GM12865 (cell line): ENCODE data around the gene SPAG8.

ENCODE experiments used
- DNase-seq: peaks from one replicate; pipeline ENCODE4 v3.0.0; 2010; ENCODE audit warnings: low read depth
- H3K4me3 ChIP-seq: 2 replicates; pipeline ENCODE4 v1.5.1; 2011; ENCODE audit warnings: mild to moderate bottlenecking, low read depth, low read length, control low read depth
- TF ChIP-seq, protein P1 (sequence below): IDR thresholded peaks from 2 replicates; pipeline ENCODE4 v1.5.1; 2011; ENCODE audit warnings: low read length, control low read depth, low read depth, inconsistent platforms; ENCODE audit not compliant: insufficient read depth; ENCODE audit errors: missing control alignments

SPAG8 gene

DNA sequence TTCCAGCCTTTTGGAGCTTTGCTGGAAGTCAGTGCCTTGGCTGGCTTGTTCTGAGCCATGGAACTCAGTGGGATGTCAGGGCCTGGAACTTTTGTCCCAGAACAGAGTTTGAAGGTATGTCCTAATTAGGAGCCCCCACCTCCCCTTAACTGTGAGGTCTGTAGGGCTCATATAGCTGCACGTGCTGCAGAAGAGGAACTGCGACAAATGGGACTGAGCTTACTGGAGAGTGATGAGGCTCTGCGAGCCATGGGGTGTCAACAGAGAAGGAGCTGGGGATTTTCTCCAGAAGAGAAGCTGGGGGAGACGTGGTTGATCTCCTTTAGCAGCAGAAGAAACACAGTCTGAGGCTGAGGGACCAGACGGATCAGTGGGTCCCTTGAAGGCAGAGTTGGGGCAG lies 27.9 kb upstream of the SPAG8 start:
- TF ChIP-seq, protein P1, sequence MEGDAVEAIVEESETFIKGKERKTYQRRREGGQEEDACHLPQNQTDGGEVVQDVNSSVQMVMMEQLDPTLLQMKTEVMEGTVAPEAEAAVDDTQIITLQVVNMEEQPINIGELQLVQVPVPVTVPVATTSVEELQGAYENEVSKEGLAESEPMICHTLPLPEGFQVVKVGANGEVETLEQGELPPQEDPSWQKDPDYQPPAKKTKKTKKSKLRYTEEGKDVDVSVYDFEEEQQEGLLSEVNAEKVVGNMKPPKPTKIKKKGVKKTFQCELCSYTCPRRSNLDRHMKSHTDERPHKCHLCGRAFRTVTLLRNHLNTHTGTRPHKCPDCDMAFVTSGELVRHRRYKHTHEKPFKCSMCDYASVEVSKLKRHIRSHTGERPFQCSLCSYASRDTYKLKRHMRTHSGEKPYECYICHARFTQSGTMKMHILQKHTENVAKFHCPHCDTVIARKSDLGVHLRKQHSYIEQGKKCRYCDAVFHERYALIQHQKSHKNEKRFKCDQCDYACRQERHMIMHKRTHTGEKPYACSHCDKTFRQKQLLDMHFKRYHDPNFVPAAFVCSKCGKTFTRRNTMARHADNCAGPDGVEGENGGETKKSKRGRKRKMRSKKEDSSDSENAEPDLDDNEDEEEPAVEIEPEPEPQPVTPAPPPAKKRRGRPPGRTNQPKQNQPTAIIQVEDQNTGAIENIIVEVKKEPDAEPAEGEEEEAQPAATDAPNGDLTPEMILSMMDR: no peak
- no peak for DNase-seq
- H3K4me3 ChIP-seq: no peak overlapping the region

DNA sequence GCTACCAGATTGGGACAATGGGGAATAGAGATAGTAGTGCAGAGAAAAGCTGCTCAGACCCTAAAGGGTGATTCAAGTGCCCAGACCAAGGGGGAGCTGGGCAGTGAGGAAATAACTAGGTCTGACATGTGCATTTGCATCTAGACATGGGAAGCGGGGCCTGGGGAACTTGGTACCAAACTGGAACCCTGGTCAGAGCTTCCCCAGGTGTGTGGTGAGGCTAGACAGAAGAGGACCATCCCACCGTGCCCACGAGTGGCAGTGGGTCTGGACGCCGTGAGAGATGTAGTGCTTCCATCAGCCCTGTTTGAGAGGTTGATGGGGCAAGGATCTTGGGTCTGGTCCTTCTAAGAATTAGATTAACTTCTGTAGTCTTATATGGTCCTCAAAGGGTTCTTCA lies 24.5 kb upstream of the SPAG8 start:
- H3K4me3 ChIP-seq: no peak overlapping the region
- DNase-seq: no peak
- TF ChIP-seq, protein P1: no peak

DNA sequence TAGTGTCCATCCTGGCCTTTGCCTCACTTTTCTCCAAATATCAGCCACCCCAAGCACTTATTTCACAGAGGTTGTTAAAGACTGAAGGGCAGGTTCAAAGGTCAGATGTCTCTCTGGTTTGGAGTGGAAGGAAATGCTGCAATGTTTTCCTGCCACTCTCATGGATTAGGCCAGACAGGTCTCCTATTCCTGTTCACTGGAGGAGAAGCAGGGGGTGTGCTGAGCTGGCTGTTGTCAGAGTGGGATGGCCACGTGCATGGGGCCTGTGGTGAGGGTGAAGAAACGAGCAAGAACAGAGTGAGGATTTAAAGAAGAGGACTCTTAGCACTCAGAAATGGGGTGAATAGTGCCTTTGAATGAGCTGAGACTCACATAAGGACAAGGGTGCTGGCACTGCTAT lies 23.7 kb upstream of the SPAG8 start:
- DNase-seq: no peak
- TF ChIP-seq, protein P1: no peak
- H3K4me3 ChIP-seq: no peak overlapping the region

DNA sequence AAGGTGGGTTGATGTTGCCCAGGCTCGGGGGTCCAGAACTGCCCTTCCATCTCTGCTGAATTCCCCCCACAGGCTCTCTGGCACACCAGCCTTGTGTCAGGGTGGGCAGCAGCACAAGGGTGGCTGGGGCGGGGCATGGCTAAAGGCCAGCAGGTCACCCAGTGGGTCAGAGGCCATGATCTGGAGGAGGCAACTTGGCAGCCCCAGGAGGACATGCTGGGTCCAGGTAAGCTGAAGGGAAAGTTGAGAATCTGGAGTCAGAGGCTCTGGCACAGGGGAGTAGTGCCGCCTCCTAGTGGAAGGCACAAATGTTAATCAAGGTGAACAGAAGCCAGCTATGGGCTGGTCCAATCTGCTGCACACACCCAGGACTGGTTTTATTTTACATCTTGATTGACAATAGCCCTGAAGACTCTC lies 23.2 kb upstream of the SPAG8 start:
- TF ChIP-seq, protein P1: peak; percentile 34
- DNase-seq: no peak
- H3K4me3 ChIP-seq: no peak overlapping the region

DNA sequence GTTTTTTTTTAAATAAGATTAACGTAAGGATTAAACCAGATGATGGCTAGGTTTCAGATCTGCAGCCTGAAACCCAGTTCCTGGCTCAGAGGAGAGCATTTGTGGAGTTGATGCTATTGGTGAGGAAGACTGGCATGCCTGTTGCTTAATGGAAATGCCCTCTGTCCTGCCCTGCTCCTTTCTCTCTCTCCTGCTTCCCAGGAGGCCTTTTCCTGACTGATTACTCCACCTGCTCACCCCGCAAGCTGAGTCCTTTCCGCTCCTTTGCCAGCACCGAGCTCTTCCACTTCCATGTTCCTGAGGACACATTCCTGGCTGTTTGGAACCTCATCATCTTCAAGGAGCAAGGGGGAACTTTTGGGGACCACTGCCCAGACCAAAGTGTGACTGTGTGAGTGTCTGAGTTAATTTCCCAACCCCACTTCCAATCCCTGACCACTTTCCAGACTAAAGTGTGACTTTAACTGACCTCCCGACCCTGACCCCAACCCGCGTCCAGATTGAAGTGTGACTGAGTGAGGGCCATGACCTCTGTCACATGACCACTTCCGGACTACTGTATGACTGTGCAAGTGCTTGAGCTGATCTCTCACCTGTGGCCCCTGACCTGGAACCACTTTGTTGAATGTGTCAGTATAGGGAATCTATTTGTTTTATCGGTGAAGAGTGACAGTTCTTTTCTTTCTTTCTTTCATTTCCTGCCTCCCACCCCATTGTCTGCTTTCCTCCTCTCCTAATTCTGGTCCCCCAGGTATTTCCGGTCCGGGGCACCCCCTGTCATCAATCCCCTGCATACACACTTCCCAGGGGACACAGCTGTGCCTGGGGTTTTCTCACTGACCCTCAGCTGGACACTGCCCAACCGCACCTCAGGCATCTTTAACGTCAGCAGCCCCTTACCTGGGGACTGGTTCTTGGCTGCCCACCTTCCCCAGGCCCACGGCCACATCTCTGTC lies 22.5 kb upstream of the SPAG8 start:
- no peak overlapping the region for H3K4me3 ChIP-seq
- DNase-seq: peak; percentile 48
- TF ChIP-seq, protein P1: no peak

DNA sequence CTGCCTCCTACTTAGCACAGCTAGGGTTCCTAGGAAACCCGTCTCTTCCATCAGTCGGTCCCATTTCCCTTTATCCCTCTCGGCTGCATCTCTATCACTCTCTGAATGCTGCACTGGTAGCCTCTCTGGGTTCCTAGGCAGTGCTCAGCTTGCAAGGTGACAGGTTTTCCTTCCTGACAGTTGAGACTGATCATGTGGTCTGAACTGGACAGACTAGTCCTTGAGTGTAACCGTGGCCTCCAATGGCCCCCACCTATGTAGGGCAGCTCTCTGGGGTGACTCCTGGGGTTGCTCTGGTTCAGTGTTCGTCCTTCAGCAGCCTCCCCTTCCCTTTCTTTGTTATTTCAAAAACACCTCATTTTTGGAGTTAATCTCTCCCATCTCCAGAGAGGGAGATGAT lies 20.8 kb upstream of the SPAG8 start:
- DNase-seq: no peak
- TF ChIP-seq, protein P1: no peak
- no peak overlapping the region for H3K4me3 ChIP-seq
